Ramos (cell line): Measurements from ENCODE around the gene SLC16A11.

Experiments
- in situ Hi-C: fragments of 300-500 bp; cut with MboI; formaldehyde crosslinking; loops from one replicate; pipeline ENCODE4 v1.14.3; 2022; ENCODE audit warnings: low sequenced_read_pairs; ENCODE audit not compliant: unreplicated experiment

The SLC16A11 gene

DNA sequence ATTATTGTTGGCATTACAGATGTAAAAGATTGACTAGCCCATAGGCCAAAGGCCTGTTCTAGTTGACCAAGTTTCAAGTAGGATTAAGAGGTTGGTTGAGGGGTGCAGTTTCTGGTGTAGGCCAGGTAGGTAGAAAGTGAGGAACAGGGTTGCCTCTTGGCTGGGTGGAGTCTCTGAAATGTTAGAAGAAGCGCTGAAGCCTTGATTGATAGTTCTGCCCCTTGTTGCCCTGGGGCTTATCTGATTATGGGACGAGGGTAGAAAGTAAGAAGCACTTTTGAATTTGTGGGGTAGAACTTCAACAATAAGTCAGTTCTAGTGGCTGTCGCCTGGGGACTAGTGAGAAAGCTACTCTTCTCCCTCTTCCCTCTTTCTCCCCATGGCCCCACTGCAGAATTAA is 14.8 kb downstream of the SLC16A11 start:
- in situ Hi-C loops: no loop called here

DNA sequence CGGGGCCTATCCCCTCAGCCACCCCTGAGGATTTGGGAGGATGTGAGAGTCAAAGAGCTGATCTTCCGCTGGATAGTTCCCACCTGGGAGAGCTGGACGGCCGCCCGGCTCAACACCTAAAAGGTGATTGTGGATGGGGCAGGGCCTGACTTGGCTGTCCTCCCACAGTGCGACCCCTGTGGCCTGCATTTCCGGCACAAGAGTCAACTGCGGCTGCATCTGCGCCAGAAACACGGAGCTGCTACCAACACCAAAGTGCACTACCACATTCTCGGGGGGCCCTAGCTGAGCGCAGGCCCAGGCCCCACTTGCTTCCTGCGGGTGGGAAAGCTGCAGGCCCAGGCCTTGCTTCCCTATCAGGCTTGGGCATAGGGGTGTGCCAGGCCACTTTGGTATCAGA is 16.6 kb downstream of the SLC16A11 start:
- in situ Hi-C loops: no loop called here

DNA sequence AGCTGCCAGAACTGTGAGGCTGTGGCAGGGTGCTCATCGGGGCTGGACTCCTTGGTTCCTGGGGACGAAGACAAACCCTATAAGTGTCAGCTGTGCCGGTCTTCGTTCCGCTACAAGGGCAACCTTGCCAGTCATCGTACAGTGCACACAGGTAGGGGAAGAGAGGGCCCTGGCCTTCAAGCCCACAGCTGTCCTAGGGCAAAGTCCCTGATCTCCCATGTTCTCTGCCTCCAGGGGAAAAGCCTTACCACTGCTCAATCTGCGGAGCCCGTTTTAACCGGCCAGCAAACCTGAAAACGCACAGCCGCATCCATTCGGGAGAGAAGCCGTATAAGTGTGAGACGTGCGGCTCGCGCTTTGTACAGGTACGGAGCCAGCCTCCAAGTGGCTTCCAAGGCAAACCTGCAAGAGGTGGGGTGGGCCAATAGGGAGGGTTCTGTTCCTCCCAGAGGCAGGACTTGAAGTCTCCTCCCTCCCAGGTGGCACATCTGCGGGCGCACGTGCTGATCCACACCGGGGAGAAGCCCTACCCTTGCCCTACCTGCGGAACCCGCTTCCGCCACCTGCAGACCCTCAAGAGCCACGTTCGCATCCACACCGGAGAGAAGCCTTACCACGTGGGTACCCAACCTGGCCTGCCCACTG is 17.3 kb downstream of the SLC16A11 start:
- in situ Hi-C loops: no loop called here

DNA sequence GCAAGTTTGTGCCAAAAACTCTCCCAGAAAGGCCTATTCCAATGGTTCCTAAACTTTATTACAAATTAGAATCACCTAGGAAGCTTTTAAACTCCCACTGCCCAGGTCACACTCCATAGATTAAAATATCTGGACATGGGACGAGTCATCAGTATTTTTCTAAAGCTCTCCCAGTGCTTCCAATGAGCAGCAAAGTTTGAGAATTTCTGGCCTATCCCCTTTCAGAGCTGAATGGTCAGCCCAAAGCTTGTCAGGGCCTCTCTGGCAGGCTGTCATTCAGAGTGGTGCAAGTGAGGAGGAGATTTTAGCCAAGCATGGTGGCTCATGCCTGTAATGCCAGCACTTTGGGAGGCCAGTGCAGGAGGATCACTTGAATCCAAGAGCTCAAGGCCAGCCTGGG is 18.6 kb downstream of the SLC16A11 start:
- in situ Hi-C loops: no loop called here

DNA sequence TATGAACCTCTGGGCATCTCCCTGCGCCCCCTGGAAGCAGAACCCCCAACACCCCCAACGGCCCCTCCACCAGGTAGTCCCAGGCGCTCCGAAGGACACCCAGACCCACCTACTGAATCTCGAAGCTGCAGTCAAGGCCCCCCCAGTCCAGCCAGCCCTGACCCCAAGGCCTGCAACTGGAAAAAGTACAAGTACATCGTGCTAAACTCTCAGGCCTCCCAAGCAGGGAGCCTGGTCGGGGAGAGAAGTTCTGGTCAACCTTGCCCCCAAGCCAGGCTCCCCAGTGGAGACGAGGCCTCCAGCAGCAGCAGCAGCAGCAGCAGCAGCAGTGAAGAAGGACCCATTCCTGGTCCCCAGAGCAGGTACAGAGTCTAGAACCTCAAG is 19.5 kb downstream of the SLC16A11 start:
- in situ Hi-C loops: loop anchor here (25.0 kb wide), 1 partner anchor 362 kb away; the partner anchor contains the start of genes C17orf100 and MED31

DNA sequence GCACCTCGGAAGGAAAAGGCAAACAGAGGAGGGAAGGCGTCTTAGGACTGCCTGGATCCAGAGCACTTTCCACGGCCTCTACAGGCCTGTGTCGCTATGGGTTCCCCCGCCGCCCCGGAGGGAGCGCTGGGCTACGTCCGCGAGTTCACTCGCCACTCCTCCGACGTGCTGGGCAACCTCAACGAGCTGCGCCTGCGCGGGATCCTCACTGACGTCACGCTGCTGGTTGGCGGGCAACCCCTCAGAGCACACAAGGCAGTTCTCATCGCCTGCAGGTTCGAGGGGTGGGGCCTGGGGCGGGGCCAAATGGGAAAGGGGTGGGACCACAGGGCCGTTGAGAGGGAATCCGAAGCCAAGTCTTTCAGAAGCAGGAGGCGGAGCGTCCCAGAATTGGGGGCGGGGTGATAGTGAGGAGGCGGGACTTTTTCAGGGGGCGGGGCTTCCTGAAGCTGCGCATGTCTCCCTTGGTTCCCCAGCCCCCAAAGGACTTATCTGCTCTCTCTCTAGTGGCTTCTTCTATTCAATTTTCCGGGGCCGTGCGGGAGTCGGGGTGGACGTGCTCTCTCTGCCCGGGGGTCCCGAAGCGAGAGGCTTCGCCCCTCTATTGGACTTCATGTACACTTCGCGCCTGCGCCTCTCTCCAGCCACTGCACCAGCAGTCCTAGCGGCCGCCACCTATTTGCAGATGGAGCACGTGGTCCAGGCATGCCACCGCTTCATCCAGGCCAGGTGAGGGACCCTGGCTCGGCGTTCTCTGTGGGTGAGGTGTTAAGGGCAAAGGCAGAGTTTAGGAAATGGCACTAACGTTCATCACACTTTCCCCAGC is 20.1 kb downstream of the SLC16A11 start:
- in situ Hi-C loops: loop anchor here (25.0 kb wide), 1 partner anchor 361 kb away; the partner anchor contains the start of genes C17orf100 and MED31

DNA sequence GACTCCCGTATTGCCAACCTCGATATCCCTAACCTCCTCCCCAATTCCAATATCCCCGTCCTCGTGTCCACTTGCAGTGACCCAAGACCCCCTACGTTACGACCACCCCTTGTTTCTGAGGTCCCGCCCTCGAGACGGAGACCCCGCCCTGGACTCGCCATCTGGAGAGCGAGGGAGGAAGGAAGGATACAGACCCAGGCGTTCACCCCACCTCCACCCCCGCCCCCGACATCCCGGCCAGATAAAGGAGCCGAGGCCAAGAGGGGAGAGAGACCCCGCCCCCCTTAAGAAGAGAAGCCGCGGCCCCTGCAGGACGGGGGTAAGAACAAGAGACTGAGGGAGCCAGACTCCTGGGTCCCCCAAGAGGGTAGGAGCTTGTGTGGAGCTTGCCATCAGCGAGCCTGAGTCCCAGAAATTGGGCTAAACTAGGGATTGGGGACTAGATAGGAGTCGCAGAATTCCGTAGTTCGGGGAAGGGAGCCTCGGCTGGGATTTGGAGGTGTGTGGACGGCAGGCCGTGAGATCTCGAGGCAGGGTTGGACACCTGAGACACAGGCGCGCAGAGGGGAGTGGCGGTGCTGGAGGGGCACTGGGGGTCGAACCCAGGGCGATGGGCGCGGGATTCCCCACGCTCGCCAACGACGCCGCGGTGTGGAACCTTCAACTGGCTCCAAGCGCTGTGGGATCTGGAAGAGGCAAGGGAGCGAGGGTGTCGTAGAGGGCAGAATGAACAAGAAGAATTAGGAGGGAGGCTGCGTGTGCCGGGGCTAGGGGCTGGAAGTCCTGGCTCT is 20.9 kb downstream of the SLC16A11 start, which contains the start of gene BCL6B:
BCL6B (plus strand) TSS at position 270 of the 791 bp plus-strand sequence. CDS start 622 bp downstream, outside the sequence.
- in situ Hi-C loops: loop anchor here (25.0 kb wide), 1 partner anchor 361 kb away; the partner anchor contains the start of genes C17orf100 and MED31

DNA sequence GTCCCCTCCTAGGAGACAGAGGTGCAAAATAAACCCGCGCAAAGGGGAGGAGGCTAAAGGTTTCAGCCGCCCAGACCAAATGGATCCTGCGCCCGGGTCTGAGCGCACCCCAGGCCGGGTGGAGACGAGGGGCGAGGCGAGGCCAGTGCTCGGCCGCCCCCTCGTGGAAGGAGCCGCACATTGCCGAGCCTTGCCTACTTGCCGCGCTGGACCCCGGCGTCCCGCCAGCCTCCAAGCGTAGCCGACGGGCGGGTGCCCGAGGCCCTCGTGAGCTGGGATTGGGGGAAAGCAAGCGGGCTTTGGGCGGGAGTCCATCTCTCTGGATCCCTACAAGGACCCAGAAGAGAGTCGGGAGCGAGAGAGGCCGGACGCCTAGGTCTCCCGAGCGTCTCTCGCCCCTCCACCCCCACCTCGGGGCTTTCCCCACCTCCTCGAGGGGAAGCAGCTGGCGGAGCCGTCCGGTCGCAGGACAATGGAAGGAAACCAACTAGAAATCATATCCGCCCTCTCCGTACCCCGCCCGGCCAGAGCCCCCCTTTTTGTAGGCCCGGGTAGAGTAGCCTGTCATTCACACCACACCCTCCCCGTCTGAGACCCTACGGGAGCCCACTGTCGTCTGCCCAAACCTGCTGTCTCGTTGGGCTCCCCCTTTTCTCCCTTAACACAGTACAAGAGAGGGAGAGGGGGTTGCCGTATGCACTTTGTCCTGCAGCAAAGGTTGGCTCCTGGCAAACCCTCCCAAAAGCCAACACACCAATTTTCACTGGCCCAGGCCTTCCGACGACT is 21.7 kb downstream of the SLC16A11 start:
- in situ Hi-C loops: loop anchor here (25.0 kb wide), 1 partner anchor 360 kb away; the partner anchor contains the start of genes C17orf100 and MED31

DNA sequence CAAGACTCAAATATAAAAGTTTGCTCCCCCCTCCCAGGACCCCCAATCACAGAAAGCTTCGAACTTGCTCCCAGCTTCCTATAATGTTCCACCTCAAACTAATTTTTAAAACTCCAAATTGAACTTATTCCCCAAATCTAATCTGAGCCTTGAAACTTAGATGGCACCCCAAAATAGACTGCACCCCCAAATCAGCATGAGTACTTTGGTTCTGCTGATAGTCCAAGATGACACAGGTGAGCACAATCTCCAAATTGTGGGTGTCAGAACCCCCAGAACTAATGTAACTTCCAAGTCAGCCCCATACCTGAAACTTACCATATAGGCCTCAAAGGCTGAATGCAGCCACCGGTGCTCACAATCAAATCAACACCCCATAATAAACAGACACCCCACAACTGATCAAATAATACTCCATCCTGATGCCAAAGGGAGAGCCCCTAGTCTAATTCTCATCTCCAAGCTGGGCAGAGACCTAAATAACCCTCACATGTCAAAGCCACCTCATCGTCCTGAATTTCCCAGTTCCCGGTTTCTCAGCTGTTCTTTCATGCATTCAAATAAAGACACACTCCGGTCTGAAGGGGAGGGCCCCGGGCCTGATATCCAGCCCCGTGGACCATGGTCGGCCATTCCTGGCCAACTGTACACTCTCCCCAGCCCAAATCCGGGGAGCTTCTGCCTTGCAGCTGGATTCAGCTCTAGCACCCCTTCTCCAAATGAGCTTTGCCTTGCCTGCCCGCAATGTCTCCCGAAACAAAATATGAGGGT is 22.8 kb downstream of the SLC16A11 start:
- in situ Hi-C loops: loop anchor here (25.0 kb wide), 1 partner anchor 359 kb away; the partner anchor contains the start of genes C17orf100 and MED31

DNA sequence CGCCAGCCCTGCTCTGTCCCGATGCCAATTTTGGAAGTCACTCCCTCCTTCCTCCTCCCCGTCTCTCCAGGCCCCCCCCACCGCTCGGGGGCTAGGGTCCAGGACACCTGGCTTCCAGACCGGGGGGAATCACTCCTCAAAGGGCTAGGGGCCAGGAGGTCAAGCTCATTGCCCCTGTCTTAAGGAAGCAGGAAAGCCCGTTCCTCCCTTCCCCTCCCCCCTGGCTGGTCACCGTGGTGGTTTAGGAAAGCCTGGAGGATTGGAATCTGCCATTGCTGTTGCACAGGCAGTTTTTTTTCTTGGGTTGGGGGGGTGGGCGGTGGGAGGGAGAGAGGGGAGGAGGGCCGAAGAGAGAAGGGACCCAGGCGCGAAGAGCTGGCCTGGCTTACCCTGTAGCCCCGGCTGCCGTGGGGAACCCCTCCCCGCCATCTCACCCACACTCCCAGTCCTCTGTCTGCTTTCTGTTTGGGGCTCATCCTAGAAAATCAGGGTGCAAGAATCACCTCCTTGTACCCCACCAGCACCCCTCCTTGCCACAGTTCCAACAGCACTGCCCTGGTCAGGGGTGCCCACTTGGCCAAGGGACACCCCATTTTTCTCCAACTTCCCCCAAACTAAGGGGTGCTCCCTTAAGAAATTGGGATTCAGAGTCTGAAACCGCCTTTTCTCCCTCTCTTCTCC is 23.9 kb downstream of the SLC16A11 start:
- in situ Hi-C loops: loop anchor here (5.0 to 25.0 kb wide), 2 partner anchors 108 to 358 kb away; partner anchors contain the start of genes C17orf100 and MED31

DNA sequence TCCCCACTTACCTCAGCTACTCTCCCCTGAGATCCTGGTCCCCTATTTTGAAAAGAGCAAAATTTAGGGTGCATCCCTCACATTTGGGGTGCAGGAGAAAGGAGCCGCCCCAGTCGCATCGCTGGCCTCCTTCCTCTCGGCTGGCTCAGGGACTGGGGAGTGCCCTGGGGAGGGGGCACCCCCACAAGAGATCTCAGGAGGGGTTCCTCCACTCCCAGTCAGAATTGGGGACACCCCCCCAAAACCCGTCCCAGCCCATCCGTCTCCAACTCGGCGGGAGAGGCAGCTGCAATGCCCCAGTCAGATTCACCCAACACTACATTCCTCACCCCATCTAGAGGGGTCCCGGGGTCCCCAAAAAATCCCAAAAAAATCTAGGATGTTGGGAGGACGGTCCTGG is 24.5 kb downstream of the SLC16A11 start:
- in situ Hi-C loops: loop anchor here (5.0 to 25.0 kb wide), 2 partner anchors 107 to 357 kb away; partner anchors contain the start of genes C17orf100 and MED31

DNA sequence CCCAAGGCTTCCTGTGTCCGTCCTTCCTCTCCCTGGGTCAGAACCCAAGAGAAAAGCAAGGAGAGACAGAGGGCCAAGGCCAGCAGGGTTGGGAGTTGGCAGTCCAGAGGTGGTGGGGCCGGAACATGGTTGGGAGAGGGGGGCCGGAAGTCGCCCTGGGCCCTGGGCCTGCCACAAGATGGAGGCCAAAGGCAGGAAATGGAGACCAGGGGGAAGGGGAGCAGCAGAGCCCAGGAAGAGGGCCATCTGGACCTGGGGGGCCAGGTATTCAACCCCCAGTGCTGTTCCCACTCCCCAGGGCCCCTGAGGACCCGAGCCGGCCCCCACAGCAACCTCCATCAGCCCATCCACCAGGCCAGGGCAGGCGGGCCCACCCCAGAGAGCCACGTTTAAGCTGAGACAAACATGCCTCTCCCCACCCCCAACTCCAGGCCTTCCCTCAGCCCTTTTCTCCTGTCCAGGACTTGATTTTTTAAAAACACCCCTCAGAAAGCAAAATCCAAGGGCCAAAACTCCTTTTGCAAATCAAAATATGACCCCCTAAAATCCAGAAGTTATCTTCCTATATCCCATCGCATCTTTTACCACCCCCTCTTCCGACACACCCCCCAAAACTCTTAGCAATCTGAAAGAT is 25.4 kb downstream of the SLC16A11 start:
- in situ Hi-C loops: loop anchor here (5.0 to 25.0 kb wide), 2 partner anchors 106 to 356 kb away; partner anchors contain the start of genes C17orf100 and MED31

DNA sequence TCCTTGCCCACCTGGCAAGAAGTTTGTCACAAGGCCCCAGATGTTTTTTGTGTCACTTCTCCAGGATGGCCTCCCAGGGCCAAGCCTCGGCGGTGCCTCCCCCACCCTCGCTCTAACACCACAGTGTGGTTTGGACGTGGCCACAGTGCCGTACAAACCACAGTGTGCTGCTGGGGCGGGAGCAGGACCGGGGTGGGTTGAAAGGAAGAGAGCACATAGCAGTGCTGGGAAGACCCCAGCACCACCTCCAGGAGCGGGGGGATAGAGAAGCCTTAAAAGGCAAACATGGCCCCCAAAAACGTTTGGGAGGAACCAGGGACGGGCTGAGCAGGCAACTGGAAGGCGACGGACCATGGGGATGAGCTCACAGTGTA is 26.1 kb downstream of the SLC16A11 start:
- in situ Hi-C loops: loop anchor here (5.0 to 25.0 kb wide), 2 partner anchors 106 to 356 kb away; partner anchors contain the start of genes C17orf100 and MED31

DNA sequence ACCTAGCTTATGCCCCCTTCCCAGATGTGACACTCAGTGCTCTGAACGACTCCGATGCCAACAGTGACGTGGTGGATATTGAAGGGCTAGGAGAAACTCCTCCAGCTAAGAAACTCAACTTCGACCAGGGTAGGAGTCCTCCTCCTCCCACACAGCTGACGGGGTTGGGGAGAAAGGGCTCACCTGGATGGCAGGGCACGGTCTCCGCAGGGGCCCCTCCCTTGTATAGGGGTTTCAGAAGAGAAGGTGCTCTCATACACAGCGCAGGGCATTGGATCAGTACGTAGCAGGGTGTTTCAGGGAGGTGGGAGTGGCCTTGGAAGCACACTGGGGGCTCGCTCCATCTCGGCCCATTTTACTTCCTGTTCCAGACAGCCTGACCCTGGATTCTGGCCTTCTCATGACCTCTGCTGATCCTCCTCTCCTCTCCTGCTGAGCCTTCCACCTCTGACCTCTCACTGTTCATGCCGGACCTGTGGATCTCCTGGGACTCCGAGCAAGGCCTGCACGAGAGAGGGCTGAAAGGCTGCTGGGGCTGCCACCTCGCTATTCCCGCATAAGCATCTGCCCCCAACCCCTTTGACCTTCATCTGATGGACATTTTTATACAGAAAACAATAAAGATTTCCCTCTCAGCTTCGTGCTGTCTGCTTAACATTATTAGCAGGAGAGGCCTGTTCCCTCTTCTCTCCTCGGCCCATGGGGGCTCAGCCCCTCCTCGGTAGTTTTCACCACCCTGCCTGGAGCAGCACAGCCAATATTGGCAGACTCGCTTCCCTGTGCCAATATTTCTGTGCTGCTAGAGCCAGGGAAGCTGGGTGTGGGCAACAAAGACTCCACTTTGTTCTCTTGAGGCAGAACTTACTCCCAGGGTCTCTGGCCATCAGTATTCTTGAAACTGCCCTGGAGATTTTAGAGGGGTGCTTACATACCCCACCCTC is 26.7 kb downstream of the SLC16A11 start:
- in situ Hi-C loops: loop anchor here (5.0 to 25.0 kb wide), 2 partner anchors 105 to 355 kb away; partner anchors contain the start of genes C17orf100 and MED31

DNA sequence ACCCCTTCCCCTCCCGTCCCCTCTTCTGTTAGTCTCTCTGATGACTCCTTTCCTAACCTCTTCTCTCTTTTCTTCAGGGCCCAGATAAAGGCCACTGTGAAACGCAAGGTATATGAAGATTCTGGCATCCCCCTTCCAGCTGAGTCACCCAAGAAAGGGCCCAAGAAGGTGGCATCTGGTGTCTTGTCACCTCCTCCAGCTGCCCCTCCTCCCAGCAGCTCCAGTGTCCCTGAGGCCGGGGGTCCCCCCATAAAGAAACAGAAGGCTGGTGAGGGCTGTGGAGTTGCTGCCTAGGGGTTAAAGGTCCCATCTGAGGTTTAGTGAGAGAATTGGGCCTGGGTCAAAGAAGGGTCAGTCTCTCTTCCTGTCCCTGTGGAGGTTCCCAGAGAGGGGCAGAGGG is 27.5 kb downstream of the SLC16A11 start:
- in situ Hi-C loops: loop anchor here (5.0 to 25.0 kb wide), 2 partner anchors 104 to 354 kb away; partner anchors contain the start of genes C17orf100 and MED31
